Activated CD8-positive, alpha-beta memory T cell treated with anti-CD3 and anti-CD28 coated beads, Interleukin-2, amount 50 U/mL, for 1 hour (primary cell): Measurements from ENCODE around the gene TEDC1.

Experiments used
- DNase-seq: peaks from one replicate; pipeline ENCODE4 v3.0.0-alpha.2; 2020; ENCODE audit errors: extremely low read depth

The TEDC1 gene

DNA sequence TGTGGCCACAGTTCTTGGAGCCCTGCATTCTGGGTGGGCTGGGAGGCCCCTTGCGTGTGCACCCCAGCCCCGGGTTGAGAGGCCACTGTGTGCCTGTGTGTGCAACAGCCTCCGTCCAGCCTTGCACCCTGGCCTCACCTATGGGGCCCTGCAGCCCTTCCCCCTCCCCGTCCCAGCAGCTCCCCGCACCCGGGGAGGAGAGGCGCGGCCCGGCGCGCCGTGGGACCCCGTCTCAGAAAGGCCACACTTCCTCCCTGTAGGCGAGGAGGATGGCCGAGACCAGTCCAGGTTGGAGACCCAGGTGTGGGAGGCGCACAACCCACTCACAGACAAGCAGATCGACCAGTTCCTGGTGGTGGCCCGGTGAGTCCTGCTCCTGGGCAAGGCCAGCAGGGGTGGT is 33.0 kb upstream of the TEDC1 start:
- DNase-seq = no peak

DNA sequence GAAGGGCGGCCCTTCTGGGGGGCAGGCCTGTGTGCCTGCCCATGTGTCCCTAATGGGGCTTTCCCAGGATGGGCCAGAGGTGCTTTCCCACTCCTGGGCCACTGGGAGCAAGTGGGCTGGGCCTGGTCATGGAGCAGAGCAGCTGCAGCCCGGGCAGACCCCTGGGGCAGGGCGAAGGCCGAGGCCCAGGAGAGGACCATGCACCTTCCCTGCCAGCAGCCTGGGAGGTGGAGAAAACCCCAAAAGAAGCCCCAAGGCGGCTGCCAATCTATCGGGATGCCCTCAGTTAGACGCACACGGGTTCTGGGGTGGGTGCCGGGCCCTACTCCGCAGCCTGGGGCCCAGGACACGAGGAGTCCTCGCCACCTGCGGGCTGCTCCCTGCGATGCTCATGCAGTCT is 32.5 kb upstream of the TEDC1 start:
- no peak for DNase-seq

DNA sequence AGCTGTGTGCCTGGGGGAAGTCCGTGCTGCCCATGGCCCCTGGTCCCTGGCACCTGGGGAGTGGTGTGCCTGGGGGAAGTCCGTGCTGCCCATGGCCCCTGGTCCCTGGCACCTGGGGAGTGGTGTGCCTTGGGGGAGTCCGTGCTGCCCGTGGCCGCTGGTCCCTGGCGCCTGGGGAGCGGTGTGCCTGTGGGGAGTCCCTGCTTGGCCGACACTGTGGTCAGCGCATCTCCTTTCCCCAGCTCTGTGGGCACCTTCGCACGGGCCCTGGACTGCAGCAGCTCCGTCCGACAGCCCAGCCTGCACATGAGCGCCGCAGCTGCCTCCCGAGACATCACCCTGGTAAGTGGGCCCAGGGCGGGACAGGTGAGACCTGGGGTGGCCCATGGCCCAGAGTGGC is 30.9 kb upstream of the TEDC1 start:
- DNase-seq = no peak

DNA sequence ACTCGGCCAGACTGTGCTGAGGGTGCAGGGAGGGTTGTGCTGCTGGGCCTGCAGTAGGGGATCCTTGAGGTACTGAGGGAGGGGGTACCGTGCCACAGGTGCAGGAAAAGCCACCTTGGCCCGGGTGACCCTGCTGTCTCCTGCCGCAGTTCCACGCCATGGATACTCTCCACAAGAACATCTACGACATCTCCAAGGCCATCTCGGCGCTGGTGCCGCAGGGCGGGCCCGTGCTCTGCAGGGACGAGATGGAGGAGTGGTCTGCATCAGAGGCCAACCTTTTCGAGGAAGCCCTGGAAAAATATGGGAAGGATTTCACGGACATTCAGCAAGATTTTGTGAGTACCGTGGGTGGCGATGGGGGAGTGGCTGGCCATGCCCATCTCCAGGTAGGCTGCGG is 30.4 kb upstream of the TEDC1 start:
- DNase-seq = no peak

DNA sequence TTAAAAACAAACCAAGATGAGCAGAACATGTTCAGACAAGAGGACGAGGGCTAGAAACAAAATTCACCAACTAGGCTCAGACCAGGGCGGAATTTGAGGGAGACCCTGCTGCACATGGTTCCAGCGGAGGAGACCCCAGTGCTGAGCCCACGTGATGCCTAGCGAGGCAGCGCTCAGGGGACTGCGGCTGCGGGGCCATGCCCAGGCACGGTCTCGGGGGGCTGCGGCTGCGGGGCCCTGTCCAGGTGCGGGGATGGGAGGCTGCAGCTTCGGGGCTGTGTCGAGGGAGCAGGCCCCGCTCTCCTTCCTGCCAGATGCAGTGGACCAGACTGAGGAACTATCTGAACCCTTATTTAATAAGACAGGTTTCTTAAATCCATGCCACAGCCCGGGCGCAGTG is 29.1 kb upstream of the TEDC1 start:
- DNase-seq = no peak

DNA sequence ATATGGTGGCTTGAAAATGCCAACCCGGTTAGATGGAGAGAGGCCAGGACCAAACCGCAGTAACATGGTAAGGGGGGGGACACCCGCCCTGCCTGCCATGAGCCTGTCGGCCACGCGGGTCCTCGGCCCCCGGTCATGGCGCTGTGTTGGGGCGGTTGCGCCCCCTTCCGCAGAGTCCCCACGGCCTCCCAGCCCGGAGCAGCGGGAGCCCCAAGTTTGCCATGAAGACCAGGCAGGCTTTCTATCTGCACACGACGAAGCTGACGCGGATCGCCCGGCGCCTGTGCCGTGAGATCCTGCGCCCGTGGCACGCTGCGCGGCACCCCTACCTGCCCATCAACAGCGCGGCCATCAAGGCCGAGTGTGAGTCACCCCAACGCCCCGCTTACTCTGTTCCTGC is 26.5 kb upstream of the TEDC1 start:
- no peak for DNase-seq

DNA sequence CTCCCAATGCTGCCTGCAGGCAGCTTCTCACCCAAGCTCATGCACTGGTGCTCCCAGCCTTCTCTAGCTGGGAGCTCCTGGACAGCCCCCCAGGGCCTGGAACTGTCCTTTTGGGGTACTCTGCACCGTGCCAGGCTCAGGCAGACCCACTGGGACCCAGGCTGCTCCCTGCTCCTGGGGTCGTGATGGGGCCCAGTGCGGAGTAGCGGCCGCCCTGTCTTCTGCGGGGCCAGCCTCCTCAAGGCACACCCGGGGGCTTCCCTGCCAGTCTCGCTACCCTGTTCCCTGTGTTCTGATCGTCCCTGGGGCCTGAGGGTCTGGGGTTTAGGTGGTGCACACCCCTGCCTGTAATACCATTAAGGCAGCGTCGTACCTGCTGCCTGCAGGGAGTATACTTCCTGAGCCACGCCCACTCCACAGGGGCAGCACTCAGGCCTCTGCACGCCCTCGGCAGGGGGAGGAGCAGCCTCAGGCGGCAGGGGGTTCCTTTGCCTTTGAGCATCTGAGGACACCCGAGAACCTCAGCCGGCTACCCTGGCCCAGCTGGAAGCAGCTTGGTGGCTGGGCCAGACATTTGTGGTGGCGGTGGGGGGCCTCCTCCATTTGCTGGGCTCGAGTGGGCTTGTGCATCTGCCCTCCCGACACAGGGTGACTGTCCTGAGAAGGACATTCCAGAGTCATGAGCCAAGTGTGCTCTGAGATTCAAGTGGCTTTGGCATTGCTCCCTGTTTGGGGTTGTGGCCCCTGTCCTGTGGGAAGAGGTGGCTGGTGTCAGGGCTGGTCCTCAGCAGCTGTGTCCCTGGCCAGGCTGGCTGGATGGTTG is 25.6 kb upstream of the TEDC1 start:
- no peak for DNase-seq

DNA sequence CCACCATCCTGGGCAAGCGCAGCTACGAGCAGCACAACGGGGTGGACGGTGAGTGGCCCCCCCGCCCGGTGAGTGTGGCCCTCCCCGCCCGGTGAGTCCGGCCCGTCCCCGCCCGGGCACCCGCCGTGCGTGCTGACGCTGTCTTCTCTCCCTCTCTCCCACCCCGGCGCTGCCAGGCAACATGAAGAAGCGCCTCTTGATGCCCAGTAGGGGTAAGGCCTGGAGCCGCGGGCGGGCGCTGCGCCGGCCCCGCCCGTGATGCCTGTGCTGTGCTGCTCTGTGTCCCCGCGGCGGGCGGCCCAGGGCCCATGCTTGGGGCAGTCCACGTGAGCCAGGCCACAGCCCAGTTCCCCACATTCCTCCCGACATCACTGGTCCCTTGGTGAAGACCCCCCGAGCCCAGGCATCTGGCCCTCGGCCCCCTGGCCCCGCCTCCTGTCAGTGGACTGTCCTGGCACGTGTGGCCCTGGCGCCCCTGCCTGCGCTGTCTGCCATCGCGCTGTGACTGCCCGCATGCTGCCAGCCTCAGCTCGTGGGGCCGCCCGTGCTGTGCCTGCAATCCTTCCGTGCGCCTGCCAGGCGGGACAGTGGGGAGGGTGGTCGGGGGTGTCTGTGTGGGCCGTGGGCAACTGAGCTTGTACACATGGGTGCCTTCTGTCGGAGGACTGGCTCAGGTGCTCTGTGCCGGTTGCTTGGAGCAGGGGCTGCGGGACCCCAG is 24.4 kb upstream of the TEDC1 start:
- DNase-seq = no peak

DNA sequence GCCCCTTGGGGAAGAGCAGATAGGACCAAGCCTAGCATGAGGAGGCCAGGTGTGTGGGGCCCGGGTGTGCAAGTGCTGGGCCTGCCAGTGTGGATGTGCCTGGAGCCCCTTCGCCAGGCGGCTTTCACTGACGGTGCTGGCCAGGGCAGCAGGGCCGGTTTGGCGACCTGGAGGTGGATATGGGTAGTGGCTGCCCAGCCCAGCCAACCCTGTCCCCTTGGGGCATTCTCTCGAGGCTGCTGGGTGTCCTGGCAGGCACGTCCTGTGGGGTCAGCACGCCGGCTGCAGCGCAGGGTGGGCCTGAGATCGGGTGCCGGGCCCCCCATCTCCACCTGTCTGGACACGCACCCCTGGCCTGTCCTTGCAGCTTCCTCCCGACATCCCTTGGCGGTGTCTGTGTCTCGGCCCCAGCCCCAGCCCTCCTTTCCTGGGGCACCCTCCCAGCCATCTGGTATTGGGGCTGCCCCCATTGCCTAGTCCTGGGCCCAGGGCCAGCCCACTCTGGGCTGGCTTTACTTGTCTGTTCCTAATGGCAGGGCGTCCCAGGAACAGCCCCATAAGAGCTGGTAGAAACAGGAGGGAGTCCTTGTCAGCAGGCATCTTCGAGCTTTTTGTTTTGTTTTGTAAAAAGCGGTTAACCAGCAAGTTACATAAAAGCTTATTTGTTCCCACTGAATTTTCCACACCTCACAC is 23.7 kb upstream of the TEDC1 start:
- DNase-seq = no peak

DNA sequence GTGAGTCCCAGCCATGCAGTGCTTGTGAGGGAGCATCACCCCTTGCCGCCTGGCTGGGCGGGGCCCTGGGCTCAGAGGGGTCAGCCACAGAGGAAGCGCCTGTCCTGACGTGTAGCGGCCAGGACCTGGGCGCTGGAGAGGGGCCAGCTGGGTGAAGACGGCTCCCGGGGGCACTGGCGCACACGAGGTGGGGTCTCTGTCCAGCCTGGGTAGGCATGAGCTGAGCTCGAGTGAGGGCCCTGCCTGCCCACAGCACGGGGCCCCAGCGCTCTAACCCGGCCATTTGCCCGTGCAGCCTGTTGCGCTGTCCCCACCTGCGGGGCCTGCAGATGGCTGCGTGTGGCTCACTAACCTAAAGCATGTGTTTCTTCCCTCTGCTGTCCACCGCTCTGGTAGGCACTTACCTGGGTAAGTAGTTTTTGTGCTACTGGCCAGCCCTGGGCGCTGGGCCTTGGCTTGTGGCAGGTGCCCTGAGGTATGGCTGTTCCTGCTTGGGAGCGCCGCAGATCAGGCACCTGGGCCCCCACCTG is 23.0 kb upstream of the TEDC1 start:
- no peak for DNase-seq

DNA sequence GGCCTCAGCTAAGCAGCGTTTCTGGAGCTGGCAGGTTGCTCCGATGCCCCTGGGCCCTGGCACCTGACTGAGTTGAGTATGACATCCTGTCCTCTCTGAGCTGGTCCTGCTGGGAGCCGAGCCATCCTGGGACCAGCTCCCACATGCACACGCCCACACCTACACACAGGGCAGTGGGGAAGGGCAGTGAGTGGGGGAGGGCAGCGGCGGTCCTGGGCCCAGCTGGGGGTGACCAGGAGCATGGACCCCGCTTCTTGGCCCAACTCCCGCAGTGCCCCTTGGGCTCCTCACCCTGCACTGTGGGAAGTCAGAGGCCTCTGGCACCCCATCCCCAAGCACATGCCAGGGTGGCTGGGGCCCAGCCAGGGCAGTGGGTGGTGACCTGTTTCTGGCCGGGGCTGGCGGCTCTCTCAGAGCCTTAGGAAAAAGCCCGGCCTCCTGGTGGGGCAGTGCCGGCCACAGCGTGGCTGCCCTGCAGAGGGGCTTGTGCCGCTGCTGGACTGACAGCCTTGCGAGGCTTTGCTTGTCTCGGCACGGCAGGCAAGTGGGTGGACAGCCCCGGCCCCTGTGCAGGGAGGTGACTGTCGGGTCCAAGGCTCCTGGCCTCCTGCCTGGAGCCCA is 22.3 kb upstream of the TEDC1 start:
- DNase-seq = no peak

DNA sequence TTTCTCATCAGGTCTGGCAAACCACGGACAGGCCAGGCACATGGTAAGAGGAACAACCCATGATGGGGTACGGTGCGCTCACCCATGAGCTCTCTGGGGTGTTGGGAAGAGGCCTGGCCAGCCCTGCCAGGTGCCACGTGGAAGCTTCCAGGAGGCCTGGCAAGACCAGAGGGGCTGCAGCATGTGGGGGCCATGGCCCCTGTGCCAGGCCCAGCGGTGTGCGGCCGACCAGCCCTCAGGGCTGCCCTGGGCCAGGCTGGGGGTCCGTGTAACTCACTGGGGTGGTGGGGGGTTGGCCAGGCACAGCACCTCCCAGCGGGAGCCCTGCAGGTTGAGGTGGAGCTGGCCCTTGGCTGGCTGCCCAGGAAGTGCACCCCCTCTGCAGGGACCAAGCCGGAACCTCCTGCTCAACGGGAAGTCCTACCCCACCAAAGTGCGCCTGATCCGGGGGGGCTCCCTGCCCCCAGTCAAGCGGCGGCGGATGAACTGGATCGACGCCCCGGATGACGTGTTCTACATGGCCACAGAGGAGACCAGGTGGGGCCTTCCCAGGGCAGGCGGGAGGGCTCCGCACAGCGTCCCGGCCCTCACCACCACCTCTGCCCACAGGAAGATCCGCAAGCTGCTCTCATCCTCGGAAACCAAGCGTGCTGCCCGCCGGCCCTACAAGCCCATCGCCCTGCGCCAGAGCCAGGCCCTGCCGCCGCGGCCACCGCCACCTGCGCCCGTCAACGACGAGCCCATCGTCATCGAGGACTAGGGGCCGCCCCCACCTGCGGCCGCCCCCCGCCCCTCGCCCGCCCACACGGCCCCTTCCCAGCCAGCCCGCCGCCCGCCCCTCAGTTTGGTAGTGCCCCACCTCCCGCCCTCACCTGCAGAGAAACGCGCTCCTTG is 21.3 kb upstream of the TEDC1 start:
- DNase-seq = no peak

DNA sequence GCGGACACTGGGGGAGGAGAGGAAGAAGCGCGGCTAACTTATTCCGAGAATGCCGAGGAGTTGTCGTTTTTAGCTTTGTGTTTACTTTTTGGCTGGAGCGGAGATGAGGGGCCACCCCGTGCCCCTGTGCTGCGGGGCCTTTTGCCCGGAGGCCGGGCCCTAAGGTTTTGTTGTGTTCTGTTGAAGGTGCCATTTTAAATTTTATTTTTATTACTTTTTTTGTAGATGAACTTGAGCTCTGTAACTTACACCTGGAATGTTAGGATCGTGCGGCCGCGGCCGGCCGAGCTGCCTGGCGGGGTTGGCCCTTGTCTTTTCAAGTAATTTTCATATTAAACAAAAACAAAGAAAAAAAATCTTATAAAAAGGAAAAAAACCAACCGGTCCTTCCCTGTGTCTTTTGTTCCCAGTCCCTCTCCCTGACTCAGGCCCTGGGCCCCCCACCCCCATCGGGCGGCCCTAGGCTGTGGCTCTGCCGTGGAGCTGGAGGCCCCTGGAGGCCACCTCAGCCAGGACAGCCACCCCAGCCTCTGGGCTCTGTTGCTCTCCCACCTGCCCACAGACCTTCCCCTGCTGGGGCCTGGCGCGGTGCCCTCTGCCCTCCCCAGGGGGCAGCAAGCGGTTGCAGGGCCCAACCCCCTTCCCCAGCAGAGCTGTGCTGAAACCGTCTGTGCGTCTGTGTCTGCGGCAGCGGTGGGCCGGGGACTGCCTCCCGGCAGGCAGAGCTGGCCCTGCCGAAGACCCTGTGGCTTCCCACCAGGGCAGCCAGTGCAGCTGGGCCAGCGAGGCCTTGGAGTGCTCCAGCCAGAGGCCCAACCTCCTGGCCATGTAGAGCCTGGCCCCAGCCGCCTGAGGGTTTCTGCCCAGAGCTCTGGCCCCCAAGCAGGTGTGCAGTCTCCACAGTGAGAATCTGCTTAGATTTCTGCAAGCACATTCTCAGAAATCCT is 20.4 kb upstream of the TEDC1 start:
- DNase-seq = no peak

DNA sequence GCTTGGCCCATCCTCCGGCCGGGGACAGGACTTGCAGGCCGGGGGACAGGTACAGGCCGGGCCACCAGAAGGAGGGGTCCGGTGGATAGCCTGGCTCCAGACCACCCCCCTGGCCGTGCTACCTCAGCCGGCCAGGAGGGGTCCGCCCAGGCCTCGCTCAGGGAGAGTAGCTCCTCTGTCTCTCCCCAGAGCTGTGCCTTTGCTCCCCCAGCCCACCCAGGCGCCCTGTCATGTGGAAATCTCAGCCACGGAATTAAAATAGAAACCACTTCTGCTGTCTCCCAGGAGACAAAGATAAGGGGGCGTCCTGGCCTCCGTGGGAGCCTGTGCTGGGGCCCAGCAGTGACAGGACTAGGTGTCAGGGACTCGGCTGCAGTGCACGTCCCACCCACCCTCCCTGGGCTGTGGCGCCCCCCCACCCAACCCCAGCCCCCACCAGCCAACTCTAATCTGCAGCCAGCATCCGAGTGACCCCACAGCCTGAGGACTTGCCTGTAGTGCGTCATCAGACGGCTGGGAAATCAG is 19.7 kb upstream of the TEDC1 start:
- no peak for DNase-seq

DNA sequence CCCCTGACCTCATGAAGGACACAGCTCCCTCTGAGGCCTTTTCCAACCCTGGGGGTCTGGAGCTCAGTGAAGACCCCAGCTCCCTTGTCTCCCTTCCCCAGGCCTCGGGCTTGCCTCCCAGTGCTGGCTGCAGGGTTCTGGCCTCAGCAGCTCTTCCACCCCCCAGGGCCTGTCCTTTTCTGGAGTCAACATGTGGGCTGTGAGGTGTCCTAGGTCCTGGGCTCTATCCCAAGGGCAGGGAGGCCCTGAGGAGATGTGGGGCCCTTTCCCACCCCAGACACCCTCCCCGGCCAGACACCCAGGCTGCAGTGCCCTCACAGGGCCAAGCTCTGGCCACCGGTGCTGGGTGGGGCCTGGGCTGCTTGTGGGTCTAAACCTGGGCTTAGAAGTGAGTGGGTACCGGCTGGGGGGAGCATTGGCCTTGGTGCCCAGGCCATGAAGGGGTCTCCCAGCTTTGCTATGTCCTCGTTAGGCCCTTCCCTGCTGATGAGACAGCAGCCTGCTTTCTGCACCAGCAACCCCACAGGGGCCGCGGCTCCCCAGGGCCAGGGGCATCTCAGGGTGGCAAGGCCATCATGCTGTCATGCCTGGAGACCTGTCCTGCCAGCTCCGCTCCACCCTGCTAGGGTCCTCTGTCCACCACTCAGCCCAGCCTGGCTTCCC is 19.1 kb upstream of the TEDC1 start:
- DNase-seq = no peak

DNA sequence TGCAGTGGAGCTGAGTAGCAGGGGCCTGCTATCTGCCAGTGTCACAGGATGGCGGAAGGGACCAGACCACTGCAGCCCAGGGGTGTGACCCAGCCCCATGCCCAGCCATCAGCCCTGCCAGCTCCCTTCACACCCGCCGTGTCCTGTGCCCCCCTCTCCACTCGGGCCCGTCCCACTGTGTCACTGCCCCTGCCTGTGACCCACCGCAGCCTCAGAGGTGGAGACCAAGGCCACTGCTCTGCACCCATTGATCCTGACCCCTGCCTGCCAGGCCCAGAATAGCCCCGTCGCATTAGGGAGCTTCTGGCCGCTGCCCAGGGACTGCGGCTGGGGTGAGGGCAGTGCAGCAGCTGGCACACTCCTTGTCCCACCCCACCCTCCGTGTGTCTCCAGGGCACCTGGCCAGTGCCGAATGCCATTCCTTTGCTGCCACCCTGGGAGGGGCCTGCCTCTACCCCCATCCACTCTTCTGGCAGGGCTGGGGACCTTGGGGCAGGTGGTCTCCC is 18.5 kb upstream of the TEDC1 start:
- DNase-seq = no peak

DNA sequence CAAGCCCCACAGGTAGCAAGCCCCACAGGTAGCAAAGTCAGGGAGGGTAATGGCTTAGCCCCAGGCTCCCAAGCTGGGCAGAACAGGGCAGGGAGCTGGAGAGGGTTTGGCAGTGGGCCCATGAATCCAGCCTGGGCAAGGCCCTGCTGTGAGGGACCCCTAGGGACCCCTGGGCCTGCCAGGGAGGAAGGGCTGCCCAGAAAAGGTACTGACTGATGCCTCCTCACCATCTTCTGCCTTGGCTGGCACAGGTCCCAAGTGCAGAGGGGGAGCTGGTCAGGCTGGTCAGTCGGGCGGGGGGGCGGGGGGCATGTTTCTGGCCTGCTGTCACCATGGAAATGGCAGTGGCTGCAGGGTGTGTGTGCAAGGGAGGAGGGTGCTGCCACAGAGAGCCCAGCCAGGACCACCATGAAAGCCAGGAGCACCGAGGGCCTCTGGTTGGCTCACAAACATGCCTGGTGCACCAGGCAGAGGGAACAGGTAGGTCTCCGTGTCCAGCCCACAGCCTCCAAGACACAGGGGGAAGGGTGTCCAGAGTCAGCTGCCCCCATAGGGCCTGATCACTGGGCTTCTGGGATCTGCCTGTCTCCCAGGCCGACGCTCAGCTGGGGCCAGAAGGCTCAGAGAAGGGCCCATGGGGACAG is 17.9 kb upstream of the TEDC1 start:
- DNase-seq = no peak

DNA sequence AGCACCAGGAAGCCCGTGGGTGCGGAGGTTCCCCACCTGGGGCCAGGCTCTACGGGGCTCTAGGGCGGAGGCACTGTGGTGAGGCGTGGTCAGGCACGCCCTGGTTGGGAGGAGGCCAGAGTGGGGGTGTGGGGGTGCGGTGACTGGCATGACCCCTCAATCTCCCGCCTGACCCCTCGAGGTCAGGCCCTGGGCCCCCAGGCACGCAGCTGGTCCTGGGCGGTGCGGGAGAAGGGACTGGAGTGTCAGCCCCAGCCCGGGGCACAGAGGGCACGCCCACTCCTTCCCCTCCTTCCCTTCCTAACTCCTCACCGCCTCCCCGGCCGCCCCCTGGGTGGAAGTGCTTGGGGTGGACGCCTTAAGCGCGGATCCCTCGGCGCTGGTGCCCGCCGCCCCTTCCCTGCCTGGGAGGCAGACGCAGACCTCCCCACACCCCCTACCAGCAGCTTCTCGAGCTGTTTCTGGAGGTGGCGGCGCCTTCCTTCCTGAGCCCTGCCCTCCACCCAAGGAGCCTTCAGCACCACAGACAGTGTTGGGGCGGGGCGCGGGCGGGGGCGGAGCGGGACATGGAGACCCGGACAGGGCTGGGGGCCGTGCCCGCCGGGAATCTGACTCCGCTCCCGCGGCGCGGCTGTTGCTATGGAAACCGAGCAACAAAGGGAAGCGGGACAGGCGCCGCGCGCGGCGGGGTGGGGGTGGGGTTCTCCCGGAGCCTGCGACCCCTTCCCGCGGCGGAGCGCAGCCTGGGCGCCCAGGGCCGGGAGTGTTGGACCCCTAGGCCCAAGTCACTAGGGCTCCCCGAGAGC is 17.2 kb upstream of the TEDC1 start:
- DNase-seq = no peak
